DOHH2 (cell line): ENCODE results near the gene MLIP.
"Not testable (repeated sequence)": the region's sequence is repeated elsewhere in the genome, so short reads cannot be mapped to it uniquely, and the experiment has no call there.

Source experiments
- H3F3A ChIP-seq: fragments of 200-600 bp; sonication (generic), shearing (Covaris generic); 2 replicates; pipeline ENCODE4 v1.6.0; 2016; ENCODE audit warnings: antibody characterized with exemption, mild to moderate bottlenecking; ENCODE audit not compliant: control insufficient read depth, insufficient read depth
- H3K27ac ChIP-seq: fragments of 200-600 bp; sonication (generic); 2 replicates; pipeline ENCODE4 v1.5.1; 2014; ENCODE audit warnings: low read depth, mild to moderate bottlenecking, low read length, moderate library complexity
- H3K27me3 ChIP-seq: fragments of 200-600 bp; sonication (generic); 2 replicates; pipeline ENCODE4 v1.6.1; 2014; ENCODE audit warnings: mild to moderate bottlenecking, low read length, mixed read lengths; ENCODE audit not compliant: control insufficient read depth
- H3K36me3 ChIP-seq: fragments of 200-600 bp; sonication (generic); 2 replicates; pipeline ENCODE4 v1.6.1; 2014; ENCODE audit warnings: mild to moderate bottlenecking, low read length, moderate library complexity, mixed read lengths; ENCODE audit not compliant: control insufficient read depth
- H3K4me1 ChIP-seq: fragments of 200-600 bp; sonication (generic); 2 replicates; pipeline ENCODE4 v1.6.1; 2014; ENCODE audit warnings: mild to moderate bottlenecking, low read length, mixed read lengths; ENCODE audit not compliant: control insufficient read depth
- H3K4me2 ChIP-seq: fragments of 200-600 bp; sonication (generic); 2 replicates; pipeline ENCODE4 v1.6.0; 2014; ENCODE audit warnings: mild to moderate bottlenecking, low read length, moderate library complexity
- H3K4me3 ChIP-seq: fragments of 200-600 bp; sonication (generic); 2 replicates; pipeline ENCODE4 v1.5.1; 2014; ENCODE audit warnings: mild to moderate bottlenecking, low read length, mixed read lengths
- H3K79me2 ChIP-seq: fragments of 200-600 bp; sonication (generic); 2 replicates; pipeline ENCODE4 v1.6.1; 2014; ENCODE audit warnings: mild to moderate bottlenecking, low read length, mixed read lengths; ENCODE audit not compliant: control insufficient read depth
- H3K9me2 ChIP-seq: fragments of 200-600 bp; sonication (generic); replicated peaks from 2 replicates; pipeline ENCODE4 v1.6.1; 2014; ENCODE audit warnings: mild to moderate bottlenecking, low read length, mixed read lengths; ENCODE audit not compliant: control insufficient read depth
- H3K9me3 ChIP-seq: fragments of 200-600 bp; sonication (generic); 2 replicates; pipeline ENCODE4 v1.6.1; 2014; ENCODE audit warnings: antibody characterized with exemption, low read length, mixed read lengths; ENCODE audit not compliant: control insufficient read depth, insufficient read depth
- H4K20me1 ChIP-seq: fragments of 200-600 bp; sonication (generic); 2 replicates; pipeline ENCODE4 v1.6.0; 2014; ENCODE audit warnings: low read depth, mild to moderate bottlenecking, antibody characterized with exemption, low read length, moderate library complexity; ENCODE audit not compliant: control insufficient read depth, insufficient read depth
- CTCF ChIP-seq: fragments of 200-600 bp; sonication (generic); IDR thresholded peaks from one replicate; pipeline ENCODE4 v1.5.1; 2014; ENCODE audit warnings: antibody characterized with exemption, mild to moderate bottlenecking, low read depth, low read length; ENCODE audit not compliant: poor library complexity, severe bottlenecking
- EZH2phosphoT487 ChIP-seq: fragments of 200-600 bp; sonication (generic); IDR thresholded peaks from 2 replicates; pipeline ENCODE4 v1.6.1; 2017; ENCODE audit warnings: borderline replicate concordance, mild to moderate bottlenecking, antibody characterized with exemption, low read length, moderate library complexity, mixed read lengths

MLIP gene

GRCh38 chr6:54076159-54076789 is 35.0 kb upstream of the MLIP start:
- Histone ChIP-seq H3K4me1 (no peaks in the 10 kb centered on the region), H3K9me3 (no peaks in the 10 kb centered on the region), H3K79me2 (no peaks in the 10 kb centered on the region), H3K4me2 (no peak overlapping the region), H3K9me2 (no peaks in the 10 kb centered on the region), H3F3A (no peaks in the 10 kb centered on the region), H3K4me3 (no peak overlapping the region), H3K27ac (no peak overlapping the region), H3K36me3 (no peaks in the 10 kb centered on the region), H4K20me1 (no peaks in the 10 kb centered on the region), H3K27me3 (no peaks in the 10 kb centered on the region)
- no peak for TF ChIP-seq CTCF
- no peak for TF ChIP-seq EZH2phosphoT487

GRCh38 chr6:54081499-54081898 is 29.7 kb upstream of the MLIP start:
- H3K4me3 ChIP-seq, H3K9me3 ChIP-seq, H4K20me1 ChIP-seq, H3K4me2 ChIP-seq, H3F3A ChIP-seq, H3K36me3 ChIP-seq, H3K9me2 ChIP-seq, H3K4me1 ChIP-seq, H3K27ac ChIP-seq, H3K27me3 ChIP-seq, H3K79me2 ChIP-seq: not testable (repeated sequence)

- H3K9me2 ChIP-seq = no peaks in the 10 kb centered on the region
- TF ChIP-seq CTCF = no peak
- TF ChIP-seq EZH2phosphoT487 = no peak
- no peaks in the 10 kb centered on the region for H3K36me3 ChIP-seq
- H3K27ac ChIP-seq = no peak overlapping the region
- no peaks in the 10 kb centered on the region for H3K9me3 ChIP-seq
- no peak overlapping the region for H3K4me3 ChIP-seq
- no peak overlapping the region for H3K4me2 ChIP-seq
- H4K20me1 ChIP-seq = no peaks in the 10 kb centered on the region
- no peaks in the 10 kb centered on the region for H3K27me3 ChIP-seq
- H3F3A ChIP-seq = no peaks in the 10 kb centered on the region
- H3K4me1 ChIP-seq = no peaks in the 10 kb centered on the region
- H3K79me2 ChIP-seq = no peaks in the 10 kb centered on the region
Observed at GRCh38 chr6:54083287-54083686, 28.0 kb upstream of the MLIP start.

- H3K79me2 ChIP-seq = no peaks in the 10 kb centered on the region
- no peaks in the 10 kb centered on the region for H3K9me3 ChIP-seq
- no peak overlapping the region for H3K27ac ChIP-seq
- TF ChIP-seq CTCF (no peak), EZH2phosphoT487 (no peak)
- no peaks in the 10 kb centered on the region for H3K27me3 ChIP-seq
- H3K4me2 ChIP-seq = no peak overlapping the region
- H4K20me1 ChIP-seq = no peaks in the 10 kb centered on the region
- H3K36me3 ChIP-seq = no peaks in the 10 kb centered on the region
- no peaks in the 10 kb centered on the region for H3K9me2 ChIP-seq
- no peaks in the 10 kb centered on the region for H3F3A ChIP-seq
- H3K4me1 ChIP-seq = no peaks in the 10 kb centered on the region
- H3K4me3 ChIP-seq = no peak overlapping the region
Observed at GRCh38 chr6:54084231-54084630, 27.0 kb upstream of the MLIP start.
